Measurements from ENCODE around the gene RPL10.
"Not testable (repeated sequence)": the region's sequence is repeated elsewhere in the genome, so short reads cannot be mapped to it uniquely, and the experiment has no call there.

RPL10 gene

GRCh38 chrX:154378059-154378798 is 19.9 kb upstream of the RPL10 start:
- no peak for FAIRE-seq

- FAIRE-seq, result peak; percentile 95
These were observed 19.2 kb upstream of the RPL10 start, which contains the start of gene EMD for GRCh38 chrX:154378799-154379568. Gene EMD, plus strand, starts transcription at chrX:154379295. Its CDS starts 190 bp downstream, at chrX:154379485.

- FAIRE-seq, result no peak
These were observed 18.6 kb upstream of the RPL10 start for GRCh38 chrX:154379569-154379951.

- FAIRE-seq, result no peak
These were observed 18.0 kb upstream of the RPL10 start for GRCh38 chrX:154380153-154380552.

GRCh38 chrX:154380787-154381186 is 17.4 kb upstream of the RPL10 start:
- FAIRE-seq, result no peak

- FAIRE-seq, result no peak
These were observed 16.9 kb upstream of the RPL10 start for GRCh38 chrX:154381271-154381670.

GRCh38 chrX:154382483-154383069 is 15.6 kb upstream of the RPL10 start:
- FAIRE-seq, result no peak

- FAIRE-seq, result no peak
These were observed 14.6 kb upstream of the RPL10 start for GRCh38 chrX:154383359-154384283.

- FAIRE-seq, result no peak
These were observed 13.8 kb upstream of the RPL10 start for GRCh38 chrX:154384284-154384892.

- FAIRE-seq, result peak; percentile 21
These were observed 10.1 kb upstream of the RPL10 start for GRCh38 chrX:154388094-154388493.

GRCh38 chrX:154388649-154389048 is 9.5 kb upstream of the RPL10 start:
- FAIRE-seq, result not testable (repeated sequence)

- not testable (repeated sequence) for FAIRE-seq
These were observed 8.1 kb upstream of the RPL10 start for GRCh38 chrX:154389812-154390747.

- not testable (repeated sequence) for FAIRE-seq
These were observed 1.8 kb upstream of the RPL10 start for GRCh38 chrX:154396363-154396762.

GRCh38 chrX:154396973-154397887 is 947 bp upstream of the RPL10 start:
- no peak for FAIRE-seq

GRCh38 chrX:154398668-154399526 is 720 bp downstream of the RPL10 start:
- FAIRE-seq, result no peak

- no peak for FAIRE-seq
These were observed 1.6 kb downstream of the RPL10 start for GRCh38 chrX:154399527-154400368.

- not testable (repeated sequence) for FAIRE-seq
These were observed 2.2 kb downstream of the RPL10 start for GRCh38 chrX:154400369-154400817.
